HCT116 (cell line): ENCODE results near the gene ARHGAP8. TPM values are rescaled to one million over a fixed set of nuclear protein-coding genes. Genes with fewer than 3 reads are reported as not detected.

Source experiments
- ATAC-seq: fragments of 200-7000 bp; cut with Tn5 transposase; 2 replicates; pipeline ENCODE4 v1.9.1; 2020; ENCODE audit warnings: mild to moderate bottlenecking, moderate library complexity
- BruUV-seq: library from RNA; stranded (reverse); fragments of 400-500 nt; replicated peaks from 2 replicates; lab custom pipeline; 2021; lab: Mats Ljungman, UMichigan
- CTCF ChIA-PET: fragments of 300-600 bp; sonication (Branson Sonifier 250); formaldehyde crosslinking; loops from one replicate; lab custom pipeline; 2021; ENCODE audit warnings: antibody characterized with exemption; lab: Charles Lee
- POLR2A ChIA-PET: fragments of 300-600, 350-600 bp; sonication (Branson Sonifier 250); formaldehyde crosslinking; loops from one replicate; lab custom pipeline; 2021; ENCODE audit warnings: antibody characterized with exemption; lab: Charles Lee
- RAD21 ChIA-PET, 2 experiments: fragments of 300-600 bp; sonication (Branson Sonifier 250); formaldehyde crosslinking; loops; one replicate each; lab custom pipeline; 2023; ENCODE audit warnings: low total read pairs in 2 of 2; ENCODE audit not compliant: uncharacterized antibody in 2 of 2, unreplicated experiment in 2 of 2, low non-redundant PET in 1 of 2; lab: Charles Lee
- DNase-seq: peaks from one replicate; pipeline ENCODE4 v3.0.0-alpha.2; 2010; ENCODE audit warnings: low read depth, low spot score
- H2AFZ ChIP-seq: fragments of 200-600 bp; shearing (Covaris generic), sonication (generic); 2 replicates; pipeline ENCODE4 v1.6.1; 2017; ENCODE audit warnings: low read depth, mixed run types, mixed read lengths, antibody characterized with exemption, low read length; ENCODE audit not compliant: poor library complexity, severe bottlenecking
- H3K27ac ChIP-seq: 2 replicates; pipeline ENCODE4 v1.5.1; 2012; ENCODE audit warnings: low read depth, low read length
- H3K27me3 ChIP-seq: fragments of 200-600 bp; sonication (generic); 2 replicates; pipeline ENCODE4 v1.6.1; 2016; ENCODE audit warnings: mixed run types, low read length, mixed read lengths; ENCODE audit not compliant: insufficient read depth
- H3K36me3 ChIP-seq, 2 experiments: fragments of 200-500 bp in 1 of 2; fragments of 200-600 bp in 1 of 2; sonication (Bioruptor generic) in 1 of 2; sonication (generic) in 1 of 2; 2 replicates each; pipeline versions ENCODE4 v1.5.1 to v1.6.1; 2014 to 2016; ENCODE audit warnings: low read length in 2 of 2, inconsistent platforms in 1 of 2, mixed read lengths in 1 of 2, mixed run types in 1 of 2; ENCODE audit not compliant: insufficient read depth in 2 of 2, control insufficient read depth in 1 of 2
- H3K4me1 ChIP-seq, 2 experiments: fragments of 200-600 bp in 1 of 2; sonication (generic) in 1 of 2; 2 replicates each; pipeline versions ENCODE4 v1.5.1 to v1.6.1; 2012 to 2017; ENCODE audit warnings: low read length in 2 of 2, inconsistent platforms in 1 of 2, mild to moderate bottlenecking in 1 of 2, mixed read lengths in 1 of 2, mixed run types in 1 of 2, moderate library complexity in 1 of 2; ENCODE audit not compliant: insufficient read depth in 2 of 2, control insufficient read depth in 1 of 2
- H3K4me2 ChIP-seq: fragments of 200-600 bp; sonication (generic); 2 replicates; pipeline ENCODE4 v1.6.1; 2017; ENCODE audit warnings: mixed run types, low read length, mixed read lengths
- H3K4me3 ChIP-seq, 2 experiments: fragments of 200-600 bp in 1 of 2; sonication (generic) in 1 of 2; replicated peaks in 1 of 2; 2 replicates each; pipeline ENCODE4 v1.5.1; 2011 to 2016; ENCODE audit warnings: low read length in 2 of 2, control low read depth in 1 of 2, low read depth in 1 of 2, mild to moderate bottlenecking in 1 of 2, mixed read lengths in 1 of 2, mixed run types in 1 of 2
- H3K79me2 ChIP-seq: fragments of 200-600 bp; sonication (generic); 2 replicates; pipeline ENCODE4 v1.6.1; 2017; ENCODE audit warnings: mild to moderate bottlenecking, mixed run types, low read length, moderate library complexity, mixed read lengths; ENCODE audit not compliant: insufficient read depth
- H3K9ac ChIP-seq: fragments of 200-600 bp; sonication (generic); 2 replicates; pipeline ENCODE4 v1.6.1; 2016; ENCODE audit warnings: low read length, mixed read lengths
- H3K9me2 ChIP-seq: fragments of 200-600 bp; sonication (generic), shearing (Covaris generic); 2 replicates; pipeline ENCODE4 v1.6.1; 2017; ENCODE audit warnings: mixed run types, mild to moderate bottlenecking, moderate library complexity; ENCODE audit not compliant: insufficient read depth
- H3K9me3 ChIP-seq, 2 experiments: fragments of 200-500 bp in 1 of 2; fragments of 200-600 bp in 1 of 2; sonication (Bioruptor generic) in 1 of 2; sonication (generic) in 1 of 2; 2 replicates each; pipeline ENCODE4 v1.6.1; 2014 to 2017; ENCODE audit warnings: low read length in 2 of 2, mixed read lengths in 2 of 2, inconsistent platforms in 1 of 2, low read depth in 1 of 2, mild to moderate bottlenecking in 1 of 2, mixed run types in 1 of 2, moderate library complexity in 1 of 2; ENCODE audit not compliant: control insufficient read depth in 1 of 2, insufficient read depth in 1 of 2
- H4K20me1 ChIP-seq: fragments of 200-600 bp; sonication (generic), shearing (Covaris generic); 2 replicates; pipeline ENCODE4 v1.6.1; 2017; ENCODE audit warnings: mixed run types, mild to moderate bottlenecking, moderate library complexity; ENCODE audit not compliant: insufficient read depth
- CBX3 ChIP-seq: IDR thresholded peaks from 2 replicates; pipeline ENCODE4 v1.6.1; 2012; ENCODE audit warnings: low read depth
- CTCF ChIP-seq, 3 experiments: fragments of 200-600 bp in 1 of 3; sonication (generic) in 1 of 3; IDR thresholded peaks in 2 of 3; conservative IDR thresholded peaks in 1 of 3; 2 replicates each; pipeline ENCODE4 v1.5.1; 2012 to 2017; ENCODE audit warnings: low read depth in 2 of 3, low read length in 2 of 3, antibody characterized with exemption in 1 of 3, borderline replicate concordance in 1 of 3, control low read depth in 1 of 3, mild to moderate bottlenecking in 1 of 3, mixed read lengths in 1 of 3, mixed run types in 1 of 3, moderate library complexity in 1 of 3; ENCODE audit not compliant: insufficient read depth in 1 of 3
- ELF1 ChIP-seq: IDR thresholded peaks from 2 replicates; pipeline ENCODE4 v1.6.1; 2012; ENCODE audit warnings: low read depth, borderline replicate concordance
- EZH2 ChIP-seq: fragments of 200-600 bp; sonication (generic); IDR thresholded peaks from 2 replicates; pipeline ENCODE4 v1.6.1; 2017; ENCODE audit warnings: antibody characterized with exemption, mixed run types
- EZH2phosphoT487 ChIP-seq: fragments of 200-600 bp; IDR thresholded peaks from 2 replicates; pipeline ENCODE4 v1.6.1; 2018; ENCODE audit warnings: antibody characterized with exemption, borderline replicate concordance
- FOSL1 ChIP-seq: IDR thresholded peaks from 2 replicates; pipeline ENCODE4 v1.6.1; 2012; ENCODE audit warnings: low read depth
- JUND ChIP-seq: IDR thresholded peaks from 2 replicates; pipeline ENCODE4 v1.6.1; 2012
- POLR2A ChIP-seq: IDR thresholded peaks from 2 replicates; pipeline ENCODE4 v1.7.0; 2011; ENCODE audit warnings: borderline replicate concordance; ENCODE audit not compliant: insufficient read depth, insufficient read length; ENCODE audit errors: extremely low read depth
- RAD21 ChIP-seq: IDR thresholded peaks from 2 replicates; pipeline ENCODE4 v1.6.1; 2012; ENCODE audit warnings: low read depth, mild to moderate bottlenecking
- SIN3A ChIP-seq: IDR thresholded peaks from 2 replicates; pipeline ENCODE4 v1.6.1; 2012; ENCODE audit warnings: low read depth
- SRF ChIP-seq: IDR thresholded peaks from 2 replicates; pipeline ENCODE4 v1.6.1; 2012; ENCODE audit warnings: low read depth
- TCF7L2 ChIP-seq: IDR thresholded peaks from 2 replicates; pipeline ENCODE4 v1.7.0; 2011; ENCODE audit warnings: borderline replicate concordance, inconsistent platforms; ENCODE audit not compliant: insufficient read depth, insufficient read length; ENCODE audit errors: extremely low read depth
- ZFX ChIP-seq: fragments of 450-650 bp; IDR thresholded peaks from 2 replicates; pipeline ENCODE4 v1.6.1; 2017
- ZNF274 ChIP-seq: fragments of 200-500 bp; sonication (Bioruptor generic); IDR thresholded peaks from 2 replicates; pipeline ENCODE4 v1.6.1; 2014; ENCODE audit warnings: mild to moderate bottlenecking, low read depth, low read length, inconsistent platforms
- intact Hi-C: fragments of 100-400 bp; cut with micrococcal nuclease; formaldehyde crosslinking; loops from 2 replicates; pipeline ENCODE4 v1.10.0; 2022
- total RNA-seq: library from RNA; stranded (reverse); gene quantifications from one replicate; pipeline ENCODE4 v1.2.1, GENCODE V29; 2021; ENCODE audit not compliant: unreplicated experiment
- TF ChIP-seq, protein P1 (sequence below): IDR thresholded peaks from 2 replicates; pipeline ENCODE4 v1.6.1; 2012

ARHGAP8 gene
- total RNA-seq, 1 experiment from 2014 or later, result 67.5 TPM

DNA sequence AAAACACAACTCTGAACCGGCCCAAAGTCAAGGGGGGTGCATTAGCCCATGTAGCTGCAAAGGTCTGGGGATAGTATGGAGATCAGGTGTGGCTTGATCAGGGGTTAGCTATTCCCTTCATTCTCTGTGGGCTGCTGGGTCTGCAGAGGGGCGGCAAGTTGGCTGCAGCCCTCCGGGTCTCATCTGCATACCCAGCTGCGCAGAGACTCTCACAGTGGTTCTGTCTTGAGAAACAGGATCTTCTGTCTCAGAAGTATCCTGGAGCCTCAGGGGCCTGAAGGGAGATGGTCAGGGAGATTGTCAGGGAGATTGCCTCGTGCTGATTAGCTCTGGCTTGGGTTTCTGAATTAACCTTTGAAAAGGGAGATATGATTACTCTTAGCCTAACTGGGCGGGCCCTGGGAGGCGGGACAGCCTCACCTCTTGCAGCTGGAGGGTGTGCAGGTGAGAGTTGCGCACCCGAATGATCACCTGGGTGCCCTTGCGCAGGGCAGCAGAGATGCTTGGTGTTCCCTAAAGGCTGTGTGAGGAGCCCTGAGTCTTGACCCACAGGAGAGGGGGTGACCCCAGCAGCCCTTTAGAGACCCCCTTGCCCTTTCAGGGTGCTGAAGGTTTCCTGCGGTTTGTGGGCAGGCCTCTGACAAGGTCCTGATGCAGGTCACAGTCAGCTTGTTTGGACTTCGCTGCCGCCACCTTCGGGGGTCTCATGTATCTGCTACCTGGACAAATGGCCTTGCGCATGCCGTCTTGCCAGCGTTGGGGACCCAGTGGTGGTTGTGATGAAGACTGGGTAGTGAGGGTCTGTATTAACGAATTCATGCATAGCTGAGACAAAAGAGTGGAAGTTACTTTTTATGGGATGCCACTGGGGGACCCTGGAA is 7.3 kb downstream of the ARHGAP8 start:
- TF ChIP-seq ZNF274 (no peak), EZH2 (no peak), JUND (no peak), SRF (no peak), ELF1 (no peak), EZH2phosphoT487 (no peak), FOSL1 (no peak), CTCF (IDR thresholded peaks at IDR 0.05 in 2 of 3, conservative IDR thresholded peaks at IDR 0.05 in 1 of 3; ENCODE audit: borderline replicate concordance in 1 of 3, insufficient read depth in 1 of 3, low read depth in 2 of 3, low read length in 2 of 3) (no peak), RAD21 (no peak), SIN3A (no peak), TCF7L2 (no peak), CBX3 (no peak), ZFX (no peak), POLR2A (no peak)
- TF ChIP-seq, protein P1, sequence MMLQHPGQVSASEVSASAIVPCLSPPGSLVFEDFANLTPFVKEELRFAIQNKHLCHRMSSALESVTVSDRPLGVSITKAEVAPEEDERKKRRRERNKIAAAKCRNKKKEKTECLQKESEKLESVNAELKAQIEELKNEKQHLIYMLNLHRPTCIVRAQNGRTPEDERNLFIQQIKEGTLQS, result no peak
- POLR2A ChIA-PET, result no interaction called here
- ATAC-seq, result no peak
- Histone ChIP-seq H3K4me2 (no peak overlapping the region), H3K9me3 (no peaks in the 10 kb centered on the region), H3K4me3 (no peak overlapping the region), H2AFZ (no peak overlapping the region), H3K4me1 (peaks cover 41 to 46% of the 10 kb centered on the region in 2 experiments), H3K27me3 (no peaks in the 10 kb centered on the region), H4K20me1 (peaks cover 12% of the 10 kb centered on the region; the same call in 1 of the 2 replicates), H3K9ac (no peak overlapping the region), H3K36me3 (peaks cover 0 to 4% of the 10 kb centered on the region in 2 experiments; a peak in 1 of 4 replicates), H3K9me2 (no peaks in the 10 kb centered on the region), H3K27ac (no peak overlapping the region), H3K79me2 (peaks cover 99% of the 10 kb centered on the region)
- CTCF ChIA-PET, result no interaction called here
- intact Hi-C loops, result no loop called here
- no peak for DNase-seq
- RAD21 ChIA-PET, result no interaction called here
- BruUV-seq, result no TSS peak
